ENCODE measurements around the gene SCG3.

SCG3 gene

DNA sequence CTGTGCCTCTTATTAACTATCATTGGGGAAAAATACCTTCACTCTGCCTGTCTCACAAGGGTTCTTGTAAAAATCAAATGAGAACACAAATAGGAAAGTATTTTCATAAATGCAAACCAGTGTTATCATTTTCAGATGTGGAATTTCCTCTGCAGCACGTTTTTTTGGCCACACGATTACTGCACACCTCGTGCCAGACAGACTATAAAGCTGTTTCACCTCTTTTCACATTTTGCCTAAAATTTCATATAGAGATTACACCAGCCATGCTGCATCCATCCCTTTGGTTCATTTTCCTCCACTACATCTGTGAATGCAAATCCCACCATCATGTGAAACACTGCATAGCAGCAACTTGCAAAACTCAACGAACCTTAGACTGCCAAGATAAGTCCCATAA, 68.9 kb downstream of the SCG3 start:
- no peaks in the 10 kb centered on the region; the same call in 1 of the 2 replicates for H3K9me3 ChIP-seq
- TF ChIP-seq, protein P1, sequence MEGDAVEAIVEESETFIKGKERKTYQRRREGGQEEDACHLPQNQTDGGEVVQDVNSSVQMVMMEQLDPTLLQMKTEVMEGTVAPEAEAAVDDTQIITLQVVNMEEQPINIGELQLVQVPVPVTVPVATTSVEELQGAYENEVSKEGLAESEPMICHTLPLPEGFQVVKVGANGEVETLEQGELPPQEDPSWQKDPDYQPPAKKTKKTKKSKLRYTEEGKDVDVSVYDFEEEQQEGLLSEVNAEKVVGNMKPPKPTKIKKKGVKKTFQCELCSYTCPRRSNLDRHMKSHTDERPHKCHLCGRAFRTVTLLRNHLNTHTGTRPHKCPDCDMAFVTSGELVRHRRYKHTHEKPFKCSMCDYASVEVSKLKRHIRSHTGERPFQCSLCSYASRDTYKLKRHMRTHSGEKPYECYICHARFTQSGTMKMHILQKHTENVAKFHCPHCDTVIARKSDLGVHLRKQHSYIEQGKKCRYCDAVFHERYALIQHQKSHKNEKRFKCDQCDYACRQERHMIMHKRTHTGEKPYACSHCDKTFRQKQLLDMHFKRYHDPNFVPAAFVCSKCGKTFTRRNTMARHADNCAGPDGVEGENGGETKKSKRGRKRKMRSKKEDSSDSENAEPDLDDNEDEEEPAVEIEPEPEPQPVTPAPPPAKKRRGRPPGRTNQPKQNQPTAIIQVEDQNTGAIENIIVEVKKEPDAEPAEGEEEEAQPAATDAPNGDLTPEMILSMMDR (IDR thresholded peaks at IDR 0.05; ENCODE audit: low read depth, low read length), result no peak
- no peak overlapping the region for H3K4me3 ChIP-seq (ENCODE audit: low read depth, low read length)
- H3K27me3 ChIP-seq, result no peaks in the 10 kb centered on the region
- no peak for DNase-seq
- H3K4me1 ChIP-seq, result no peaks in the 10 kb centered on the region; the same call in 1 of the 2 replicates
- H3K36me3 ChIP-seq, result no peaks in the 10 kb centered on the region

DNA sequence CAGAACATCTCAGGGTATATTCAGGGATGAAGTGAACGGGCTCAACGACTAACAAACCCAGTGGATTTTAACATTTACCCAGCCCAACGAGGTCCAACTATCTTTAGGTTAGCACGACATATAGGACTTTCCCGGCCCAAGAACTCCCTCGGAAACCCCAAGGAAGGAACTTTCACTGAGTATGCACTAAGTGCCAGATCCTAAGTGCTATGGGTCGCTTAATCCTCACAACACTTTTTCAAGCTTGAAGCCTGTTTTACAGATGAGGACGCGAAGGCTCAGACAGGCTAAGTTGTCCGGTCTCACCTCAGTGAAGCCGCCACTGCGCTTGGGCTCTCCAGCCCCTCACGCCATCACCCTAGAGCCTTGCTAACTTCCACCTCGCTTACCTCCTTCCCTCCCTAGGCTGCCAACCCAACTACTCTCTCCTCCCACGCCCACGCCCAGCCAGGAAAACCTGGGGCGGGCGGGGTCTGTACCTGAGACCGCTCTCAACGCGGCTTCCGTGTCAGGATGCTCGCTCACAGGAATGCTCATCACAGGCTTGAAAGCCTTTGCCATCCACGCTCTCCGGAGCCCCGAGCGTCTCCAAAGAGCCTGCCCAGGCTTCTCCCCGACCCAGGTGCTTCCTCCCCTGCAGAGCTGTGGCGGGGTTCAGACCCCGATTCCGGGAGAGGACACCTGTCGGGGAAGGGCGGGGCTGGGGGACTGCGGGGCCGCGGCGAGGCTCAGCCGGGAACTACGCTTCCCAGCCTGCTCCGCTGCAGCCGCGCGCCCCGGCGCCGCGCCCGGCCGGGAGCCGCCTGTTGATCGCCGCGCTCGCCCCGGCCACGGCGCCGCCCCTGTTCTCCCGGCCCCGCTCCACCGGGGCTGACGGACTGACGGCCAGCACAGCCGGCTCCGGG, 69.7 kb downstream of the SCG3 start, which contains the start of gene TMOD2:
Gene TMOD2, plus strand, starts transcription at position 806 of the 905 bp plus-strand sequence. CDS start 14,845 bp downstream, outside the sequence.
- Histone ChIP-seq H3K9me3 (no peaks in the 10 kb centered on the region; the same call in 1 of the 2 replicates), H3K36me3 (no peaks in the 10 kb centered on the region), H3K4me1 (no peaks in the 10 kb centered on the region; the same call in none of the 2 replicates), H3K27me3 (no peaks in the 10 kb centered on the region), H3K4me3 (ENCODE audit: low read depth, low read length) (peak within 1 kb of the TSS; percentile 81)
- peak; percentile 65 for DNase-seq
- TF ChIP-seq, protein P1 (IDR thresholded peaks at IDR 0.05; ENCODE audit: low read depth, low read length), result no peak

DNA sequence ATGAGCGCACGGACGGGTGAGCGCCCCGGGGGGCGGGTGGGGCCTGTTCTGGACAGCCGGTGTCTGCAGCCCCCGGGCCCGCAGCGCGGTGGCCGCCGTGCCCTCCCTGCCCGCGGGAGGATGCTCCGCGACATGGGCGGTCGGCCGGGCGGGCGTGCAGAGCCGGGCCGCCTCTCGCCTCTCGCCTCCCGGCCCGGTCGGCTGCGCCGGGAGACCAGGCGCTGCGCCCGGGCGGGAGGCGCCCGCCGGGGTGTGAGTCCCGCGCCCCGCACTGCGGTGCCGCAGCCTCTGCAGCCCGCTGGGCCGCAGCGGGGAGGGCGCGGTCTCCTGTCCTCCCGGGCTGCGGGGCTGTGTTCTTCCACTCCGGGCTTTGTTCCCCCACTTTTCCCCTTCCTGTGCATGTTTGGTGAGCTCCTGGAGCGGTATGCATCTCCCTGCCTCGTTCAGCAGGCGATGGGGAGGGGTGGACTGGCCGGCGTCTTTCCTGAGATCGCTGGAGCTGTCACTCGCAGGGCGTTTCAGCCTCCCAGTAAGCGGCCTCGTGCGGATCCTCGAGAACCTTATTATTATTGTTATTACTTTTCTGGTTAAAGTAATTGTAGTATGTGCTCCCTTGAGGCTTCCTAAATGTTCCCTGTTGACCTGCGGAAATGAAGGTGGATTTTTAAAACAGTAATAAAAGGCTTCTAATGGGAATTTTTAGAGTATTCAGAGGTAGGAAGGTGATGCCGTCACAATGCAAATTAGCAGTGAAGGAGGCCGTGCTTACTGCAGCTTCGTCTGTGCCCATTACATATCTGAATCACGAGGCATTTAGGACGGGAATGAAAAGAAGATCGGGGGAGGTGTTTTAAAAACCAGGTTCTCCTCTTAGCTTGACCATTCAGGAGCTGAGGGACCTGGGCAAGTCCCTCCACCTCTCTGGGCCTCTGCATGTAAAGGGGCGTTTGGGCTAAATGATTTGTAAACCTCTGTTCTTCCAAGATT, 70.7 kb downstream of the SCG3 start:
- Histone ChIP-seq H3K9me3 (no peaks in the 10 kb centered on the region; the same call in 1 of the 2 replicates), H3K36me3 (no peaks in the 10 kb centered on the region), H3K4me1 (no peaks in the 10 kb centered on the region; the same call in none of the 2 replicates), H3K27me3 (no peaks in the 10 kb centered on the region), H3K4me3 (ENCODE audit: low read depth, low read length) (peak overlapping the region; percentile 81)
- peak; percentile 63 for DNase-seq
- TF ChIP-seq, protein P1 (IDR thresholded peaks at IDR 0.05; ENCODE audit: low read depth, low read length), result no peak

DNA sequence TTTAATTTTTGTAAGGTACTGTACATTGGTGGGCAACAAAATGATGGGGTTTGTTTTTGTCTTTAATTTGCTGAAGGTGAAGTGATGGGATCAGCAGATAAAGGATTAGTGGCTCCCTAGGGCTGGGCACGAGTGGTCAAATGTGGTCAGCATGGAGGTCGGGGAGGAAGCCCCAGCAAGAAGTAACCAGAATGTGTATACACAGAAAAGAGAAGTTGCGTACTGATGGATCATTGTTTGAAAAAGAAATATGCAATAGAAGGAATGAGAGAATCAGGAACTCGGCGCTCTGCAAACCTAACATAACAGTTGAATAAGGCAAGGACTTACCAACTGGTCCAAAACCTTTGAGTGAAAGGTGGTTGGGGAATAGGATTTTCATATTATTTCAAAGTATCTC, 71.6 kb downstream of the SCG3 start:
- Histone ChIP-seq H3K27me3 (no peaks in the 10 kb centered on the region), H3K9me3 (no peaks in the 10 kb centered on the region; the same call in 1 of the 2 replicates), H3K4me3 (ENCODE audit: low read depth, low read length) (peak overlapping the region; percentile 81), H3K4me1 (peaks cover 4% of the 10 kb centered on the region), H3K36me3 (no peaks in the 10 kb centered on the region)
- TF ChIP-seq, protein P1 (IDR thresholded peaks at IDR 0.05; ENCODE audit: low read depth, low read length), result no peak
- DNase-seq, result no peak

DNA sequence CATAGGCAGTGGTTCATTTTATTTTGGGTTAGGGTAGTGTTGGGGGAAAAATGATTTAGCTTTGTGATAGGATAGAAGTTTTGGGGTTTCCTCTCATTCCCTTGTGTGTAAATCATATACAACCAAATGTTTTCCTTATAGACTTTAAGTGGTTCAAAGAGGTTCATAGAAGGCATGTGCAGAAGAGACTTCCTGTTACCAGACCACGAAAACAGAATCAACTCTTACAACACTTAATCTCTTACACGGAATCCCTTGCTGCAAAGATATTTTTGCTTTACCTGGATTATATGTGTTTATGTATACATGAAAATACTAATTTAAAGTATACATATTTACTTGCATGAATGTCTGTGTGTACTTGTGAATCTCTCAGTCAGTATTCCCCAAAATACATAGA, 73.0 kb downstream of the SCG3 start:
- peaks cover 15% of the 10 kb centered on the region for H3K4me1 ChIP-seq
- H3K4me3 ChIP-seq (ENCODE audit: low read depth, low read length), result no peak overlapping the region
- no peaks in the 10 kb centered on the region for H3K9me3 ChIP-seq
- no peaks in the 10 kb centered on the region for H3K36me3 ChIP-seq
- no peak for DNase-seq
- H3K27me3 ChIP-seq, result no peaks in the 10 kb centered on the region
- TF ChIP-seq, protein P1 (IDR thresholded peaks at IDR 0.05; ENCODE audit: low read depth, low read length), result no peak

All from BE2C (cell line).